Caki2 (cell line): ENCODE measurements around the gene CDC42BPB. TPM values are rescaled to one million over a fixed set of nuclear protein-coding genes. Genes with fewer than 3 reads are reported as not detected.

Experiments
- DNase-seq: peaks from one replicate; pipeline ENCODE4 v3.0.0-alpha.2; 2015; ENCODE audit warnings: low read depth
- in situ Hi-C: cut with HindIII; loops from 2 replicates; pipeline ENCODE4 v1.10.0; 2016; ENCODE audit warnings: low sequenced_read_pairs, low pct_unique_long_range_greater_than_20kb, mixed read lengths
- total RNA-seq: library from RNA; depleted of rRNA; stranded (reverse); fragments of >200 nt; shearing (Covaris generic); gene quantifications from 2 replicates; pipeline ENCODE4 v1.2.3, GENCODE V29; 2014; ENCODE audit warnings: low replicate concordance

CDC42BPB gene
- total RNA-seq, 1 experiment from 2014 or later: 12.9 TPM

GRCh38 chr14:103097244-103097993, 40.1 kb upstream of the CDC42BPB start:
- in situ Hi-C loops: no loop called here
- DNase-seq: no peak

DNA sequence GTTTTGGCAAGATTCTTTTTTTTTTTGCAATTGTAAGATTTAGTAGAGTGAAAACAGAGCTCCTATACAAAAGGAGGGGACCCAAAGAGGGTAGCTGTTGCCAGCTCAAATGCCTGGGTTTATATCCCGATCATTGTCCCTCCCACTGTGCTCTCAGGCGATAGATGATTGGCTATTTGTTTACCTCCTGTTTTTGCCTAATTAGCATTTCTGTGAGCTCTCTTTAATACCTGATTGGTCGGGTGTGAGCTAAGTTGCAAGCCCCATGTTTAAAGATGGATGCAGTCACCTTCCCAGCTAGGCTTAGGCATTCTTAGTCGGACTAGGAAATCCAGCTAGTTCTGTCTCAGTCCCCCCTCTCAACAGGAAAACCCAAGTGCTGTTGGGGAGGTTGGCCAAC, 39.0 kb upstream of the CDC42BPB start:
- DNase-seq: no peak
- in situ Hi-C loops: no loop called here

DNA sequence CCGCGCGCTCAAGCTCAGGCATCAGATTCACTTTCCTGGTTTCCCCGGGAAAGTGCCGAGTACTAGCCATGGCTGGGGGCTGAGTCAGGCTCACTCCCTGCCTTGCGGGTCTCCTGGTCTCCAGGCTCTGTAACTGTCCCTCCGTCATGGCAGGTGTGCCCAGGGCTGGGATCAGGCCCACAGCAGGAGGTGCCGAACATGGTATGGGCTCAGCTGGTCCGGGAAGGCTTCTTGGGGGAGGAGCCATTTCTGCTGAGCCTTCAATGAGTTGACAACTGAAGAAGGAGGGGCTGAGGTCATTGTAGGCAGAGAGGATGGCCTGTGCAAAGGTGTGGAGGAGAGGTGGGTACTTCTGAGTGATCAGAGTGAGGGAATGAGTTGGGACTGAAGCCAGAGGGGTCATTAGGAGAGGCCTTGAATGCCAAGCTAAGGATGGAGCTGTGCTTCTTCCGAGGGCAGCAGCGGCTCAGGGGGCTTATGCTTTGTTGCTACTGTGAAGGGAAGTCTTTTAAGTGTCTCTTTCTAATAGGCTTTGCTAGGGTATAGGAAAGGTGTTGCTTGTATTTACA, 37.9 kb upstream of the CDC42BPB start:
- DNase-seq: no peak
- in situ Hi-C loops: no loop called here

- no peak for DNase-seq
- in situ Hi-C loops: no loop called here
These were observed 37.3 kb upstream of the CDC42BPB start, which contains the start of gene EXOC3L4 for GRCh38 chr14:103094406-103095209. TSS of gene EXOC3L4 (plus strand) at chr14:103094725. CDS start at chr14:103100220, 5,495 bp downstream.

DNA sequence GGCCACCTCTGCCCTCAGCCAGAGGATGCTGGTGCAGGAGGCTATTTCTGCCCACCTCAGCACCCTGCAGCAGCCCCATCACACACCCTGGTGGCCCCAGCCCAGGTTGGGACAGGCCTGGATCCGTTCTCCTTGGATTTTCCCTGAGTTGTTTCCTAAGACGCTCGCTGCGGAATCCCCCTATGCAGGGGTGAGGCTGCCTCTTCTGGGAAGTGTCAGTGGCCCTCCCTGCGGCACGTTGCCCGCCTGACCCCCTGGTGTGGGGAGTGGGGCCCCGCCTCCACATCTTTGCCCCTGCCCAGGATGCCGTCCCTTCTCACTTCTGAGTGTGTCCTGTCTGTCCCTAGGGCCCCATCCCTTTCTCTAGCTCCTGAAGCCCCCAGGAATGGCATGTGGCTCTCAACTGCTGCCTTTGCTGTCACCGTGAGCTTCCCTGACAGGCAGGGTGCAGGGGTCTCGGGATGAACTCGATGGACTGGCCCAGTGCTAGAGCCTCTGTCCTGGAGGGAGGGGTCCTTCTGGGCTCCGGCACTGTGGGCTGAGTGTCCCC, 36.6 kb upstream of the CDC42BPB start:
- DNase-seq: no peak
- in situ Hi-C loops: no loop called here

DNA sequence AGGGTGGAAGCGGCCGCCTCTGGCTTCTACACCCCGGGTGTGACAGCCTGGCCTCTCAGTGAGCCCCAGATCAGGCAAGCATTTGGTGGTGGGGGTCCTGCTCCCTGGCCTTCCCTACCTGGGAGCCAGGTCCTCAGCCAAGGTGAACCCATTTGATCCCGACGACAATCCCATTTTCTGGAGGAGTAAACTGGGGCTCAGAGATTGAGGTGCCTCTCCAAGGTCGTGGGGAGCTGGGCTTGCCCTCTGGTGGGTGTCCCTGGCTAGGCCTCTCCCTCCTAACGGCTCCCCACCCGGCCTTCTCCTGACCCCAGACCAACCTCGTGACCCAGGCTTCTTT, 34.5 kb upstream of the CDC42BPB start:
- in situ Hi-C loops: no loop called here
- DNase-seq: no peak

GRCh38 chr14:103091041-103091882, 33.9 kb upstream of the CDC42BPB start:
- no peak for DNase-seq
- in situ Hi-C loops: no loop called here

DNA sequence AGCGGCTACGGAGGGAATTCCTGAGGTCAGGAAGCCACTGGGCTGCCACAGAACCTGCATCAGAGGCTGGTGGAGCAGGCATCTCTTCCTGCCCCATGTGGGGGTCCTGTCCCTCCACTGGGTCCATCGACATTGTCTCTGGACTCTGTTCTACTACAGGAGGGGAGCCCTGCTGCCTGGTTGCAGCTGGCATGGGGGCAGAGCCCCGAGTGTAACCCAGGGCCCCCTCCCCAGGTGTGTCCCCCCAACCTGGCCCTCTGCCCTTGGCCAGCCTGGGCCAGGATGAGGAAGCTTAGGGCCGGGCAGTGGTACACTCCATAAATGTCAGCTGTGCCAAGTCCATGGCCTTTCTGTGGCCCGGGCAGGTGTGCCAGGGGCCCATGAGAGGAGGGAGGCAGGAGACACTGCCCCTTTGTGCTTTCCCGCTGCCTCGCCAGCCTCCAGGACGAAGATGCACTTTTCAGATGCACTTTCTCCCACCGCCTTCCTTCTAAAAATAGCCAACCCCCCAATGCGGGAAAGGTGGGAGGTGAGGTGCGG, 33.2 kb upstream of the CDC42BPB start:
- in situ Hi-C loops: no loop called here
- no peak for DNase-seq

GRCh38 chr14:103089386-103090335, 32.3 kb upstream of the CDC42BPB start:
- no peak for DNase-seq
- in situ Hi-C loops: no loop called here

DNA sequence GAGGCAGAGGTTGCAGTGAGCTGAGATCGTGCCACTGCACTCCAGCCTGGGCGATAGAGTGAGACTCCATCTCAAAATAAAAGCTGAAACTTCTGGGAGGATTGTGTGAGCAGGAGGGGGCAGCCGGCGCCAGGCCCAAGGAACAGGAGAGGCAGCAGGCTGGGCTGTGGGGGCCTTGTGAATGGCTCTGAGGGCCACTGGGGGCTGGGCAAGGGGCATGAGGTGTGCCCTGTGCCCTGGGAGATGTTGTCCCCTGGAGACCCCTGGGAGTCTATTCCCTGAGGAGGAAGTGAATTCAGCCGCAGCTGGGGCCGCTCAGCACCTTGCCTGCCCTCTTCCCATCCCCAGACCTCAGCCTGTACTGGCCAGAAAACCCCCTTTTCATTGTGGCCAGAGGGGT, 31.6 kb upstream of the CDC42BPB start:
- in situ Hi-C loops: no loop called here
- no peak for DNase-seq

DNA sequence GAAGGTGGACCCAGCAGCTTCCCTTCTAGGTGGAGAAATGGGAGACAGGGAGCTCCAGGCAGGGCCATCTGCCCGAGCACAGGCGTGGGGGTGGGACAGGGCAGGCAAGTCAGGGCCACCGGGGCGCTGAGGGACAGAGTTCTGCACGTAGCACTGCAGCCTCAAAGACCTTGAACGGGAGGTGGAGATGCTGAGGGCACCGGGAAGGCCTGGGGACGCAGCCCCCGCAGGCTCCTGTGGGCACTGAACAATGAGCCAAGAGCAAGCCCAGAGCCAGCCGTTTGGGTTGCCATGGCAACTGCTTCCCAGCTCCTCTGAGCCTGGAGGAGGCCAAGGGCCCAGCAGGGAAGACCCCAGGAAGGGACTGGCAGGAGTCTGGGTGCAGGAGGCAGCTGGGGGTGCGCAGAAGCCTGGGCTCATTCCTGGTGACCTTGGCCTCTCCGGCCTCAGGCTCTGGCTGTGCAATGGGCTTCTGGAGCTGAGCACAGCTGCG, 30.0 kb upstream of the CDC42BPB start:
- in situ Hi-C loops: no loop called here
- no peak for DNase-seq

- in situ Hi-C loops: no loop called here
- no peak for DNase-seq
These were observed 29.5 kb upstream of the CDC42BPB start for GRCh38 chr14:103086771-103087342.

DNA sequence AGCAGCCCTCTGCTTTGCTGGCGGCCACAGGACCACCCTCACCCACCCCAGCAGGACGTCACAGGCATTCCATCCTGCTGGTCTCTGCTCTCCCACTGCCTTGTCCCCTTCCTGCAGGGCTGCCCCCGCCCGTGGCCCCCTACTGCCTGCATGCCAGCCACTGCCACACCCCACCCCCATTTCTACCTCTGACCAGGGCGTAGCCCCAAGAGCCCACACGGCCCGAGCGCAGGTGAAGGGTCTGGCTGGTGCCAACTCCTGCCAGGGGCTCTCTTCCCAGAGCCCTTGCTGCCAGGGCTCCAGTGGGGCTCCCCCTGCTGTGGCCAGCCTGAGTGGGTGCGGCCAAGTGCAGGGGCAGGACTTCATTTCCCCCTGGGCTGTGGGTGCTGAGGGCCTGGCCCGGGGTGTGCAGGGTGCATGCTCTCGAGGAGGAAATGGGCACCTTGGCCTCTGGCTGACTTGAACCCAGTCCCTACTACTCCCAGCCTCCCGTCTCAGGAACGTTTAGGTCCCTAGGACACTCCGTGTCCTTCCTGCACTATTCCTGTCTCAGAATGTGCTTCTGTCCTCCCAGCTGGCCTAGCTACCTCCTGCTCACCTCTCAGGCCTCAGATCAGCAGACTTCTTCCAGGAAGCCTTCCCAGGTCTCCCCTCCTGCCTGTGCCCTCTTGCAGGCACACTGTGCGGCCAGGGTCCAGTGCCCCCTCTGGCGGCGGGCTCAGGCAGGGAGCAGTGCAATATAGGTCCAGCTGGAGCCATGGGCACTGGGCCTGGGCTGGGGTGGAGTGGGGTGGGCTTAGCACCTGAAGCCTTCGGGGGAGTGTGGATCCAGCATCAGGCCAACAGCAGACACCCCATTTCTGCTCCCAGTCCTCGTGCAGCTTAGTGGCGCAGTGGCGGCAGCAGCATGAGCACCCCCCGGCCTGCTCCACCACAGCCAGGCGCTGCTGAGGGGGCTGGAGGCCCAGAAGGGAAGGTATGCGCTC, 28.1 kb upstream of the CDC42BPB start:
- no peak for DNase-seq
- in situ Hi-C loops: no loop called here

GRCh38 chr14:103084021-103084919, 26.9 kb upstream of the CDC42BPB start, which contains the start of gene LBHD2:
TSS of gene LBHD2 (plus strand) at chr14:103084210. CDS start at chr14:103086013, 1,803 bp downstream.
- in situ Hi-C loops: no loop called here
- DNase-seq: no peak
